PC-3 (cell line): ENCODE data around the gene PRRT1B. TPM values are rescaled to one million over a fixed set of nuclear protein-coding genes. Genes with fewer than 3 reads are reported as not detected.

Experiments used
- ATAC-seq: fragments of 200-7000 bp; cut with Tn5 transposase; 2 replicates; pipeline ENCODE4 v1.9.1; 2020; ENCODE audit warnings: mild to moderate bottlenecking, moderate library complexity
- BruUV-seq: library from RNA; stranded (reverse); fragments of 400-500 nt; replicated peaks from 2 replicates; lab custom pipeline; 2021; lab: Mats Ljungman, UMichigan
- CTCF ChIA-PET: fragments of 300-600 bp; sonication (Branson Sonifier 250); formaldehyde crosslinking; loops from one replicate; lab custom pipeline; 2022; ENCODE audit warnings: antibody characterized with exemption; lab: Charles Lee
- POLR2A ChIA-PET: fragments of 300-600 bp; sonication (Branson Sonifier 250); formaldehyde crosslinking; loops from one replicate; lab custom pipeline; 2022; ENCODE audit warnings: antibody characterized with exemption; ENCODE audit not compliant: unreplicated experiment; lab: Charles Lee
- DNase-seq: peaks from one replicate; pipeline ENCODE4 v3.0.0-alpha.2; 2015
- H2AFZ ChIP-seq: fragments of 300-600 bp; sonication (generic); 2 replicates; pipeline ENCODE4 v1.6.0; 2016; ENCODE audit warnings: antibody characterized with exemption, low read length
- H3F3A ChIP-seq: fragments of 300-600 bp; sonication (generic); one replicate; pipeline ENCODE4 v1.6.0; 2017; ENCODE audit warnings: antibody characterized with exemption, low read length, control low read depth, mild to moderate bottlenecking; ENCODE audit not compliant: unreplicated experiment
- H3K27ac ChIP-seq: fragments of 300-600 bp; sonication (generic); 2 replicates; pipeline ENCODE4 v1.5.1; 2016; ENCODE audit warnings: mild to moderate bottlenecking, low read length
- H3K27me3 ChIP-seq: fragments of 300-600 bp; sonication (generic); 2 replicates; pipeline ENCODE4 v1.6.1; 2016; ENCODE audit warnings: low read length, mixed read lengths
- H3K36me3 ChIP-seq: fragments of 300-600 bp; sonication (generic); 2 replicates; pipeline ENCODE4 v1.6.1; 2016; ENCODE audit warnings: low read depth, mixed run types, low read length, mixed read lengths
- H3K4me1 ChIP-seq: fragments of 300-600 bp; sonication (generic); 2 replicates; pipeline ENCODE4 v1.5.1; 2016; ENCODE audit warnings: low read length; ENCODE audit not compliant: insufficient read depth
- H3K4me2 ChIP-seq: fragments of 300-600 bp; sonication (generic); 2 replicates; pipeline ENCODE4 v1.6.0; 2016; ENCODE audit warnings: low read length
- H3K4me3 ChIP-seq: fragments of 300-600 bp; sonication (generic); 2 replicates; pipeline ENCODE4 v1.5.1; 2016; ENCODE audit warnings: mild to moderate bottlenecking, low read length, mixed read lengths
- H3K79me2 ChIP-seq: fragments of 300-600 bp; sonication (generic); 2 replicates; pipeline ENCODE4 v1.6.1; 2017; ENCODE audit warnings: low read length, mixed read lengths
- H3K9ac ChIP-seq: fragments of 300-600 bp; sonication (generic); 2 replicates; pipeline ENCODE4 v1.6.0; 2016; ENCODE audit warnings: mild to moderate bottlenecking, low read length
- H3K9me2 ChIP-seq: fragments of 300-600 bp; sonication (generic); replicated peaks from 2 replicates; pipeline ENCODE4 v1.6.1; 2016; ENCODE audit warnings: mixed run types, low read length, mixed read lengths
- H3K9me3 ChIP-seq: fragments of 300-600 bp; sonication (generic); 2 replicates; pipeline ENCODE4 v1.6.1; 2016; ENCODE audit warnings: low read length, mixed read lengths
- H4K20me1 ChIP-seq: fragments of 300-600 bp; sonication (generic); 2 replicates; pipeline ENCODE4 v1.6.1; 2016; ENCODE audit warnings: low read length, mixed read lengths
- CTCF ChIP-seq: fragments of 300-600 bp; sonication (generic); conservative IDR thresholded peaks from 2 replicates; pipeline ENCODE4 v1.5.1; 2017; ENCODE audit warnings: antibody characterized with exemption, low read depth, mild to moderate bottlenecking, low read length
- EZH2 ChIP-seq: fragments of 300-600 bp; sonication (generic); IDR thresholded peaks from one replicate; pipeline ENCODE4 v1.6.1; 2017; ENCODE audit warnings: antibody characterized with exemption, mild to moderate bottlenecking, low read length; ENCODE audit not compliant: unreplicated experiment
- EZH2phosphoT487 ChIP-seq: fragments of 300-600 bp; sonication (generic); IDR thresholded peaks from 2 replicates; pipeline ENCODE4 v1.6.1; 2018; ENCODE audit warnings: mild to moderate bottlenecking, antibody characterized with exemption, low read length, borderline replicate concordance
- intact Hi-C: fragments of 100-400 bp; cut with micrococcal nuclease; formaldehyde crosslinking; loops from 2 replicates; pipeline ENCODE4 v1.9.0; 2023
- total RNA-seq: library from RNA; depleted of rRNA; stranded (reverse); fragments of >200 nt; gene quantifications from 2 replicates; pipeline ENCODE4 v1.2.3, GENCODE V29; 2014

The PRRT1B gene
- total RNA-seq, 1 experiment from 2014 or later, result not detected

GRCh38 chr9:131578731-131579504 is 33.6 kb downstream of the PRRT1B start:
- DNase-seq (no peak), ATAC-seq (no peak)
- CTCF ChIA-PET, result no interaction called here
- Histone ChIP-seq H3K4me3 (no peak overlapping the region), H3F3A (no peaks in the 10 kb centered on the region), H3K9me3 (no peaks in the 10 kb centered on the region), H3K79me2 (no peaks in the 10 kb centered on the region), H2AFZ (no peak overlapping the region), H3K27ac (no peak overlapping the region), H3K4me1 (no peaks in the 10 kb centered on the region), H3K4me2 (no peak overlapping the region), H3K27me3 (no peaks in the 10 kb centered on the region), H3K9me2 (no peaks in the 10 kb centered on the region), H3K36me3 (no peaks in the 10 kb centered on the region), H3K9ac (no peak overlapping the region), H4K20me1 (no peaks in the 10 kb centered on the region)
- no peak for TF ChIP-seq CTCF
- TF ChIP-seq EZH2, result no peak
- TF ChIP-seq EZH2phosphoT487, result no peak
- POLR2A ChIA-PET, result no interaction called here
- BruUV-seq, result no TSS peak
- intact Hi-C loops, result no loop called here

- DNase-seq (no peak), ATAC-seq (no peak)
- no peaks in the 10 kb centered on the region for H3K36me3 ChIP-seq
- POLR2A ChIA-PET, result no interaction called here
- no peaks in the 10 kb centered on the region for H3K79me2 ChIP-seq
- no peaks in the 10 kb centered on the region for H3F3A ChIP-seq
- no peaks in the 10 kb centered on the region for H3K27me3 ChIP-seq
- H3K9ac ChIP-seq, result no peak overlapping the region
- no peaks in the 10 kb centered on the region for H3K4me1 ChIP-seq
- H3K9me2 ChIP-seq, result no peaks in the 10 kb centered on the region
- CTCF ChIA-PET, result no interaction called here
- no peak overlapping the region for H3K4me2 ChIP-seq
- H2AFZ ChIP-seq, result no peak overlapping the region
- no peaks in the 10 kb centered on the region for H4K20me1 ChIP-seq
- intact Hi-C loops, result no loop called here
- no TSS peak for BruUV-seq
- no peaks in the 10 kb centered on the region for H3K9me3 ChIP-seq
- H3K4me3 ChIP-seq, result no peak overlapping the region
- TF ChIP-seq CTCF (no peak), EZH2phosphoT487 (no peak), EZH2 (no peak)
- no peak overlapping the region for H3K27ac ChIP-seq
Observed at GRCh38 chr9:131579789-131580211, 34.5 kb downstream of the PRRT1B start.

- no peaks in the 10 kb centered on the region for H4K20me1 ChIP-seq
- no TSS peak for BruUV-seq
- ChIA-PET POLR2A (no interaction called here), CTCF (no interaction called here)
- H3K9me3 ChIP-seq, result no peaks in the 10 kb centered on the region
- no peak for ATAC-seq
- H3F3A ChIP-seq, result no peaks in the 10 kb centered on the region
- TF ChIP-seq EZH2phosphoT487 (no peak), EZH2 (no peak), CTCF (no peak)
- no peak overlapping the region for H3K9ac ChIP-seq
- no peak overlapping the region for H3K27ac ChIP-seq
- H3K9me2 ChIP-seq, result no peaks in the 10 kb centered on the region
- H3K4me3 ChIP-seq, result no peak overlapping the region
- no peaks in the 10 kb centered on the region for H3K79me2 ChIP-seq
- intact Hi-C loops, result no loop called here
- H3K27me3 ChIP-seq, result no peaks in the 10 kb centered on the region
- no peak overlapping the region for H2AFZ ChIP-seq
- no peaks in the 10 kb centered on the region for H3K36me3 ChIP-seq
- no peak overlapping the region for H3K4me2 ChIP-seq
- DNase-seq, result no peak
- H3K4me1 ChIP-seq, result no peaks in the 10 kb centered on the region
Observed at GRCh38 chr9:131580358-131580757, 35.0 kb downstream of the PRRT1B start.
